NCI-H1417 (cell line): ENCODE results near the gene IFNB1.

Experiments used
- DNase-seq, 3 experiments: peaks; one replicate each; lab custom pipeline; 2025; lab: John Stamatoyannopoulos, UW

IFNB1 gene

DNA sequence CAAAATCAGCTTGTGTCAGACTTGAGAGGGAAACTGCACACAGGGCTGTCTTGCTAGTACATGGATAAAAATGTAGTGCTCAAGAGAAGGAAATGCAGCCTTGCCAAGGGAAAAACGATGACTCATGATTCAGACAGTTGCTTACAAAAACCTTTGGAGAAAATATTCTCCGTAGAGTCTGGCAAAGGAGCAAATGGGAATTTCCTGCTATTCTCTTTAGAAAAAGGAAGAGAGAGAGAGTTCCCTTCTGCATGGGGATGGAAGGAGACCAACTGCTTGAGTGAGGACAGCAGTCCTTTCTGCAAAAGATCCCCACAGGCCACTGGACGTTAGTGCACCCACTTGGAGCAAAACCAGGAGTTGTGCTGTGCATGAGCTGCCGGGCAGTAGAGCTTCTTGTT lies 7.6 kb downstream of the IFNB1 start:
- no peak for DNase-seq

DNA sequence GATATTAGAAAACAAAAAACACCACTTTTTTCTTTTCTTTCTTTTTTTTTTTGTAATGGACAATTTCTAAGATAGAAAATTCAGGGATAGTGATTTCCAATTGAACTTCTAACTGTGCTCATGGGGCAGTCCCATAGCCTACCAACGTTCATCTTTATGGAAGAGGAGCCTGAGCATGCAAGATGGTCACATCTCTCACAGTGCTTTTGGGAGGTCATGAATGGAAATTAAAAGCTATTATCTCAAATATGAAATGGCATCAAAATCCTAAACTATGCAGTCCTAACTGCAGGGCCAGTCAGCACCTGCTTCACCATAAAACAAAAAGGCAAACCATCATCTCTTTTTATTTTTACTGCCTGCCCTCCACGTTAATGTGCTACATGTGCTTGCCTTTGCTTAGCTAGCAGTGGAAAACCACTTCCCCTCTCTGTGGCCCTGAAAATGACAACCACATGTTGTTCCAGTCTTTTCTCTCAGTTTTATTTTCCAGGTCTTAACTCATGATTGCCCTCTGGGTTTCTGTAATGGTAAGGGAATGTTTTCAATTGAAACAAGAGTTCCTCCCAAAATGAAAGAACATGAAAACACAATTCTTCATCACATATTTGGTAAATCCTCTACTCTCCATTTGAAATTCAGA lies 16.7 kb downstream of the IFNB1 start:
- no peak for DNase-seq

DNA sequence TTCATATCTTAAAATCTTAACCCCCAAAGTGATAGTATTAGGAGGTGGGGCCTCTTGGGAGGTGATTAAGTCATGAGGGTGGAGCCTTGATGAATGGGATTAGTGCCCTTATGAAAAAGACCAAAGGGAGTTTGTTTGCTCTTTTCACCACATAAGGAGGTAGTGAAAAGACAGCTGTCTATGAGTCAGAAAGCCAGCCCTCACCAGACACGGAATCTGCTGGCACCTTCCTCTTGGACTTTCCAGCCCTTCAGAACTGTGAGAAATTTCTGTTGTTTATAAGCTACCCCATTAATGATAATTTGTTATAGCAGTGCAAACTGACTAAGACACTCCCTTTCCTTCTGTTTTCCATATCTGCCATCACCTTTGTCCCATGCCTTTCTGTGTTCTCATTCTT lies 20.8 kb downstream of the IFNB1 start:
- no peak for DNase-seq

DNA sequence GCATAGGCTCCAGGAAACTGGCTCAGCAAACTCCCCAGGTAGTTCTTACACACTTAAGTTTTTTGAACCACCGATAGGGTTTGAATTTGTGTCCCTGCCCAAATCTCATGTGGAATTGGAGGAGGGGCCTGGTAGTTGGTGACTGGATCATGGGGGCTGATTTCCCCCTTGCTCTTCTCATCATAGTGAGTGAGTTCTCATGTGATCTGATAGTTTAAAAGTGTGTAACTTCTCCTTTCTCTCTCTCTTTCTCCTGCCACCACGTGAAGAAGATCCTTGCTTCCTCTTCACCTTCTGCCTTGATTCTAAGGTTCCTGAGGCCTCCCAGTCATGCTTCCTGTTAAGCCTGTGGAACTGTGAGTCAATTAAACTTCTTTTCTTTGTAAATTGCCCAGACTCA lies 23.9 kb downstream of the IFNB1 start:
- no peak for DNase-seq

DNA sequence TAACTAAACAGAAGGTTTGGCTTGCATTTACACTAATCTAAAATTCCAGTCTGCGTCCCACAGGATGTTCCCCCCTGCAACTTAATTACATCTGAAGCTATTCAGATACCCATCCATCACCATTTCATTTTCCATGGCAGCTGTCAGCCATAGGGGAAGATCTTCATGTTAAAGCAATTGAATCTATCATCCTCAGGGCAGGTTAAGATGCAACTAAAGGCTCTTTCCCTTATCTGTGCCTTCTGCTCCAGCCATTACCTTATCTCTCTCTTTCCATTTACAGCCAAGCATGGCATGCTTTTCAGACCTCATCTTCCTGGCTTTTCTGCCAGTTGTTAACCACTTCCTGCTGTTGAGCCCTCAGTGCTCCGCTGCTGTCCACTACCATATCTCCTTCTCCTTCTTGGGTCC lies 30.5 kb downstream of the IFNB1 start:
- DNase-seq = no peak

DNA sequence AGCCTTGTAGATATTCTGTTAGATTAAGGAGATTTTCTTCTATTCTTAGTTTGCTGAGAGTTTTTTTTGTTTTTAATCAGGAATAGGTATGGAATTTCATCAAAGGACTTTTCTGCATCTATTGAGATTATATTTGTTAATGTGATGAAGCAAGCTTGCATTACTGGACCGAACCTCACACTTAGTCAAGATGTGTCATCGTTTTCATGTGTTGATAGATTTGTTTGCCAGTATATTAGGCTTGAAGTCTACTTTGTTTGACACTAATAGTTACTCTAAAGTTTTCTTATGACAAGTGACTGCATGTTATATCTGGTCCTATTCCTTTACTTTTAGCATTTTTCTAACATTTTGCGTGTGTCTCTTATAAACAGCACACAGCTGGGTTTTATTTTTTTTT lies 33.9 kb downstream of the IFNB1 start:
- no peak for DNase-seq

DNA sequence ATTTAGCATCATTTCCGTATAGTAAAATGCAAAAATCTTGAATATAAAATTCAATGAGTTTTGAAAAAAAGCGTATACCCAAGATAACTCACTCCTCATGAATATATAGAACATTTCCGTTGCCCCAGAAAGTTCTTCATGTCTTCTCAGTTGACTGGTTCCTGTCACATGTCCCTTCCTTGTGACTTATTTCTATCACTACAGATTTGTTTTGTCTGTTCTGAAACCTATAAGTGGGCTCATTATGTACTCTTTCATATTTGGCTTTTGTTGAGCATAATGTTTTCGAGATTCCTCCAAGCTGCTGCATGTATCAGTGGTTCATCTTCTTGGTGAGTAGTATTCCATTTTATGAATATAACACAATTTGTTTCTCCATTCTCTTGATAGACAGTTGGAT lies 35.3 kb downstream of the IFNB1 start:
- no peak for DNase-seq

DNA sequence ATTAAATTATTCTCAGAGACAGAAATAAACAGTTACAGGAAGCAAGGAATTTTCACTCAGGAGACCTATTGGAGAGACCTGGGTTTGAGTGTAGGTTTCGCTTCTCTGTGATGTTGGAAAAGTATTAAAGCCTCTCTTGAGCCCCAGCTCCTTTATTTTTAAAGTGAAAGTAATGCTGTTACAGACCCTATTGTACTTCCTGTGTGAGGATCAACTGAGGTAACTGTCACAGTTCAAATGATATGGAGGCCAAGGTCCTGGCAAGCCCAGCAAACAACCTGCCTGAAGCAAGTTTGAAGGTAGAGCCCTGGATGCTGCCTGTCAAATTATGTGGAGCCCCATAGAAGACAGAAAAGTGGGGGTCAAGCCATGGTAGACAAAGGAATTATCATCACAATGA lies 38.4 kb downstream of the IFNB1 start:
- DNase-seq = no peak

DNA sequence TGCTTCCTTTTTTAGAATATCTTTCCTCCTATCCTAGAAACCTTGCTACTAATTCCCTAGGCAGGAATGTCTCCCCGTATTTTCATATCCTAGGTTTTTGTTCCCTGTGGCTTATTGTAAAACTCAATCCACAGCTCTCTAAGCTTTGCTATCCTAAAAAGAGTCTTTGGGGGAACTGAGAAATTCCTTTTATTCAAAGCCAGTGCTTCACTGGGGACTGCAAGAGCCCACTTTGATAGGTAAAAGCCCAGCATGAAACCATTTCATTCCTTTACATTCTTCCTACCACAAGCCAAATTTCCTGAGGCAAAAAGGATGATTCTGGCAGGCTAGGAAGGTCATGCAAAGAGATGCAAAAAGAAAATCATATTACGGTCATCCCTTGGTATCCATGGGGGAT lies 40.5 kb downstream of the IFNB1 start:
- DNase-seq = no peak

DNA sequence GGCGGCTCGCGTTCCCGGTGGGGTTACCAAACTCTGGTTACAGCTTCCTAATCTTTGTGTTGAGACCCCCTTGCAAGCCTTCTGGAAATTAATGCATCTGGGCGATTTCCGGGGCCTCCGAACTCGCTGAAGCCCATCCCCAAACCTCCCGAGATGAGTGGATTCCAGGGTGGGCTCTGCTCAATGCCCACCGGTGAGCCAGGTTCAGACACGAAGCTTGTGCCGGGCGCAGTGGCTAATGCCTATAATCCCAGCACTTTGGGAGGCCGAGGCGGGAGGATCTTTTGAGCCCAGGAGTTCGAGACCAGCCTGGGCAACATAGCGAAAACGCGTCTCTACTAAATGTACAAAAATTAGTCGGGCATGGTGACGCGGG lies 45.9 kb downstream of the IFNB1 start:
- DNase-seq = no peak

DNA sequence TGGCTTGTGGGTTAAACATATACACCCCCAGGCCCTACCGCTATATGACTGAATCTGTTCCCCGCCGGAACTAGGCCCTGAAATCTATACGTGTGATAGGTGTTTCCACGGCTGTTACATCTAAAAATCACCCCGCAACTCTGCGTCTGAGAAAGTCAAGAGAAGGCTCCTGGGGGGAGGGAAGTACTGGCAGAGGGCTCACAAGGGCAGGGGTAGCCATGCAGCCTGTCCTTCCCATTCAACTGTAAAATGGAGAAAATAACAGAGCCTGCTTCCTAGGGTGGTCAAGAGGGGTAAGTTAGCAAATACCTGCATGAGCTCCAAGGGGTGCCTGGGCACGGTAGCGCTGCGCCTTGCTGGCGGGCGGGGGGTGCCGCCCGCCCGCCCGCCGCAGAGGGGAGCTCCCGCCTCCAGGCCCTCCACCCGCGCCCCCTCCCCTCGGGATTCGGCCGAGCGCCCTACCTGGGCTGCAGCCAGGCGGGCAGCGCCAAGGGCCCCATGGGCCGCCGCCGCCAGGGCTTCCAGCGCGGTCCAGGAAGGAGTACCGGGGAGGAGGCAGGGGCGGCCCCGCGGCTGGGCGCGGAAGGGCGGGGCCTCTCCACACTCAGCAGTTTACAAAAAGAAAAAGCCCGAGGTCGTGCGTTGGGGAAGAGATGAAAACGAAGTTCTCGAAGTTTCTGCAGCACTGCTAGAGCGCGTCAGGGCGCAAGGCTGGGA lies 46.5 kb downstream of the IFNB1 start, which contains the start of gene HACD4:
Gene HACD4, minus strand, starts transcription at position 550 of the 717 bp plus-strand sequence. Its CDS starts 50 bp downstream, at position 500.
- DNase-seq = peak; percentile 3 to 58 (median 49)

DNA sequence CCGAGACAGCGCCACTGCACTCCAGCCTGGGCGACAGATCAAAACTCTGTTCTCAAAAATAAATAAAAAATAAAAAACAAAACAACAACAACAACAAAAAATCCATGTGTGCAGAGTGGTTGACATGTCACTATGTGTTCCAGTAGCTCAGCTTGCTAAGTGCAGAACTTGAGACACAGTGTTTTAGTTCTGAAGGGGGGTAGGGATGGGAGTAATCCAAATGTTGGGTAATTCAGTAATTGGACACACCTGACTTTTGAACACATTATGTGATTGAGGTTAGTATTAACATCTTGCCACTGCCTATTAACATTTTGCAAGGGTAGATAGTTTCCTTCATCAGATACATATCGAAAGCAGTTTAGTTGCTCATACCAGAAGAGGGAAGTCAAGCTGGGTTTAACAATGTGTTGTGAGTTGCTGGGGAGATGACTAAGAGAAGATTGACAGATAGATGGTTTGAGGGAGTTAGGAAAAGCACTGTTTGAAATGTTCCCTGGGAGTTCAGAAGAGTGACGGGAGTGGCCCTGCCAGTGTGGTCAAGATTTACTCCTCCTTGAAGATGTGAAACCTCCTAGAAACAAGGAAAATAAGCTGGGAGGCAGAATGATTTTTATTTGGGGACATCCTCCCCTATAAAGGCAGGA lies 47.2 kb downstream of the IFNB1 start:
- peak in 2 of 3 experiments; percentile 24 to 46 for DNase-seq

DNA sequence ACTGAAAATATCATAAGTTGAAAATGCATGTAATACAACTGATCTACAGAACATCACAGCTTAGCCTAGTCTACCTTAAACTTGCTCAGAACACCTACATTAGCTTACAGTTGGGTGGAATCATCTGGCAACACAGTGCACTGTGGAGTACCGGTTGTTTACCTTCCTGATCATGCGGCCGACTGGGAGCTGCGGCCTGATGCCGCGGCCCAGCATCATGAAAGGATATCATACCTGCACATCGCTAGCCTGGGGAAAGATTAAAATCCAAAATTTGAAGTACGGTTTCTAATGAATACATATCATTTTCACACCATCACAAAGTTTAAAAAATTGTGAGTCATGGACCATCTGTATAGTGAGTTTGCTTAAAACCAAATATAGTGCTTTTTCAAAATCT lies 48.1 kb downstream of the IFNB1 start:
- DNase-seq = no peak

DNA sequence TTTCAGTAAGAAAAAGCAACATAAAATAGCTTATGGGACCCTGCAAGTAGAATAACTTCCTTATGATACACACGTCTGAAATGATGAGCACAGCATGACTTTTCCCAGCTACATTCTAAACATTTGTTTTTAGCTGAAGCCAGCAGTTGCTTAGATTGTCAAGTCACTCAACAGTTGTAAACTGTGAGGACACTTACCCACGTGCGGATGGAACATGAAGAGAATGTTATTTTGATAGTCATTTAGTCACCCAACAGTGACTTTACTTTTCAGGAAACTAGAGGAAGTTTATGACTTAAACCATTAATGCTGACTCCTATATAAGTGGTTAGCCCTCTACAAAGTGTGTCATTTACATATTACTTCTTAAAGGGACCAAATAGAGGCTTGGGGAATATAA lies 49.3 kb downstream of the IFNB1 start:
- no peak for DNase-seq

DNA sequence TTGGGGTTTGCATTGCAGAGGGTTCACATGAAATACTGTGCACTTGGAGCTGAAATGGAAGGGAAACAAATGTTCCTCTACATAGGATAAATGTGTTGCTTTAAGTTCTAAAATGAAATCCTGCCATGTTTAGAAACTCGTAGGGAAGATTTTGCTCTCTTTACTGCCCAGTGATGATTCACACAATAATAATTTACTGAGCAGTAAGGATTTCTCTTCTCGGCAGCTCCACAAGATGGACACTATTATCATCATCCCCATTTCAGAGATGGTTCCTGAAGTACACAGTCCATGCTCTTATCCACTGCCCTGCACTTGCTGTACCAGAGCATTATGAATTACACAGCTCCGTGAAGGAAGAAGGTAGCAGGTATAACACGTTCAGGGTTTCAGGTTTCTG lies 50.4 kb downstream of the IFNB1 start:
- DNase-seq = no peak
